ENCODE measurements around the gene LIN7B.

LIN7B gene

GRCh38 chr19:49160450-49161189 lies 46.5 kb downstream of the LIN7B start:
- in situ Hi-C loops (cut with MboI; ENCODE audit: low sequenced_read_pairs), result no loop called here

- in situ Hi-C loops (cut with MboI; ENCODE audit: low sequenced_read_pairs), result no loop called here
Measured at GRCh38 chr19:49161987-49162386, 47.8 kb downstream of the LIN7B start.

GRCh38 chr19:49165111-49165750 lies 51.1 kb downstream of the LIN7B start:
- in situ Hi-C loops (cut with MboI; ENCODE audit: low sequenced_read_pairs), result no loop called here

DNA sequence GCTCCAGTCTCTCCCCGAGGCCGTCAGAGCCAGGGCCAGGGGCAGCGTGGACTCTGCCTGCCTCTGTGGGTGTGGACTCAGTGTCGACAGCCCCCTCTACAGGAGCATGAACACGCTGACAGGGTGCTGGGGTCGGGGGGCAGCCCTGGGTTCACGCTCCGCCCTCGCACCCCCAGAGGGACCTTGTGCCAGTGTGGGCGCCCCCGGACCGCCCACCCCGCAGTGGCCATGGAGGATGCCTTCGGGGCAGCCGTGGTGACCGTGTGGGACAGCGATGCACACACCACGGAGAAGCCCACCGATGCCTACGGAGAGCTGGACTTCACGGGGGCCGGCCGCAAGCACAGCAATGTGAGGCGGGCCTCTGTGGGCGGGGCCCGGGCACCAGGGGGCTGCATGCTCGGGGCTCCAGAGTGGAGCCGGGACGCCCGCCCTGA lies 51.7 kb downstream of the LIN7B start:
- in situ Hi-C loops (cut with MboI; ENCODE audit: low sequenced_read_pairs), result no loop called here

DNA sequence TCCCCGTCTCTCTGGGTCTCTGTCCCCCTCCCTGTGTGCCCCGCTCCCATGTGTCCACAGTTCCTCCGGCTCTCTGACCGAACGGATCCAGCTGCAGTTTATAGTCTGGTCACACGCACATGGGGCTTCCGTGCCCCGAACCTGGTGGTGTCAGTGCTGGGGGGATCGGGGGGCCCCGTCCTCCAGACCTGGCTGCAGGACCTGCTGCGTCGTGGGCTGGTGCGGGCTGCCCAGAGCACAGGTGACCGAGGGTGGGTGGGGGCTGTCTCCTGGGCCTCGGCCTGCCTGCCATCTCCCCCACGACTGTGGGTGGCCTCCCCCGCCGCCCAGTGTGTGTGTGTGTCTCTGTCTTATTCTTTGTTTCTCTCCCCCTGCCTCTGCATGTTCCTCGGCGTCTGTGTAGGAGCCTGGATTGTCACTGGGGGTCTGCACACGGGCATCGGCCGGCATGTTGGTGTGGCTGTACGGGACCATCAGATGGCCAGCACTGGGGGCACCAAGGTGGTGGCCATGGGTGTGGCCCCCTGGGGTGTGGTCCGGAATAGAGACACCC lies 53.8 kb downstream of the LIN7B start:
- in situ Hi-C loops (cut with MboI; ENCODE audit: low sequenced_read_pairs), result no loop called here
